Activated CD8-positive, alpha-beta T cell treated with anti-CD3 and anti-CD28 coated beads, Interleukin-2, amount 10 ng/mL, durations not matched to agents 7 days and 5 days (primary cell): ENCODE data around the gene CNTN4. TPM values are rescaled to one million over a fixed set of nuclear protein-coding genes. Genes with fewer than 3 reads are reported as not detected.
A peak's percentile ranks its signal among the peaks of the same experiment; 100 is the strongest.
"Not testable (repeated sequence)": the region's sequence is repeated elsewhere in the genome, so short reads cannot be mapped to it uniquely, and the experiment has no call there.

ENCODE experiments used
- ATAC-seq: fragments of 150-1000 bp; cut with Tn5 transposase; one replicate; pipeline ENCODE4 v1.10.0; 2021; ENCODE audit warnings: moderate library complexity
- CTCF ChIA-PET: fragments of 350-600 bp; sonication (Branson Sonifier 250); formaldehyde crosslinking; loops from one replicate; lab custom pipeline; 2021; ENCODE audit warnings: antibody characterized with exemption; lab: Charles Lee
- POLR2A ChIA-PET: fragments of 350-600 bp; sonication (Branson Sonifier 250); formaldehyde crosslinking; loops from one replicate; lab custom pipeline; 2021; ENCODE audit warnings: antibody characterized with exemption; lab: Charles Lee
- DNase-seq: peaks from one replicate; pipeline ENCODE4 v3.0.0-alpha.2; 2020
- H3K27ac Mint-ChIP-seq: one replicate; pipeline ENCODE4 v1.8.0; 2021; ENCODE audit warnings: mild to moderate bottlenecking, mixed read lengths
- H3K27me3 Mint-ChIP-seq: one replicate; pipeline ENCODE4 v1.8.0; 2021; ENCODE audit warnings: low read depth, mixed read lengths
- H3K36me3 Mint-ChIP-seq: one replicate; pipeline ENCODE4 v1.8.0; 2021; ENCODE audit warnings: low read depth, mixed read lengths
- H3K4me1 Mint-ChIP-seq: one replicate; pipeline ENCODE4 v1.8.0; 2021; ENCODE audit warnings: low read depth, mixed read lengths
- H3K4me3 Mint-ChIP-seq: one replicate; pipeline ENCODE4 v1.8.0; 2021; ENCODE audit warnings: mild to moderate bottlenecking, mixed read lengths
- H3K9me3 Mint-ChIP-seq: one replicate; pipeline ENCODE4 v1.8.0; 2022; ENCODE audit warnings: mixed read lengths; ENCODE audit not compliant: insufficient read depth
- total RNA-seq, 2 experiments: library from RNA; stranded (reverse); gene quantifications; one replicate each; pipeline ENCODE4 v1.2.3, GENCODE V29; 2021

CNTN4 gene
- total RNA-seq: not detected

GRCh38 chr3:2098398-2099027, at the start of gene CNTN4:
TSS of gene CNTN4 (plus strand) at chr3:2098866.
- DNase-seq (no peak), ATAC-seq (peak; percentile 64)
- ChIA-PET POLR2A (no interaction called here), CTCF (no interaction called here)
- H3K4me3 Mint-ChIP-seq: no peak within 1 kb of the TSS
- H3K4me1 Mint-ChIP-seq: no peaks in the 10 kb centered on the region
- no peak within 1 kb of the TSS for H3K27ac Mint-ChIP-seq
- no peaks in the 10 kb centered on the region for H3K36me3 Mint-ChIP-seq
- no peaks in the 10 kb centered on the region for H3K9me3 Mint-ChIP-seq
- H3K27me3 Mint-ChIP-seq: peaks cover 30% of the 10 kb centered on the region

- DNase-seq: no peak
- no peak for ATAC-seq
- Mint-ChIP-seq H3K4me3 (no peak overlapping the region), H3K9me3 (no peaks in the 10 kb centered on the region), H3K36me3 (no peaks in the 10 kb centered on the region), H3K4me1 (no peaks in the 10 kb centered on the region), H3K27me3 (no peaks in the 10 kb centered on the region), H3K27ac (no peak overlapping the region)
- POLR2A ChIA-PET: no interaction called here
- CTCF ChIA-PET: no interaction called here
Measured at GRCh38 chr3:2061360-2061759, 37.3 kb upstream of the CNTN4 start.

- no peak for ATAC-seq
- Mint-ChIP-seq H3K4me3 (no peak overlapping the region), H3K4me1 (no peaks in the 10 kb centered on the region), H3K36me3 (no peaks in the 10 kb centered on the region), H3K27ac (no peak overlapping the region), H3K9me3 (peaks cover 3% of the 10 kb centered on the region), H3K27me3 (no peaks in the 10 kb centered on the region)
- ChIA-PET POLR2A (no interaction called here), CTCF (no interaction called here)
- DNase-seq: no peak
Measured at GRCh38 chr3:2071531-2071930, 27.1 kb upstream of the CNTN4 start.

- H3K4me3 Mint-ChIP-seq: no peak overlapping the region
- H3K9me3 Mint-ChIP-seq: peaks cover 5% of the 10 kb centered on the region
- POLR2A ChIA-PET: no interaction called here
- no peak for DNase-seq
- H3K4me1 Mint-ChIP-seq: no peaks in the 10 kb centered on the region
- CTCF ChIA-PET: no interaction called here
- no peak overlapping the region for H3K27ac Mint-ChIP-seq
- no peaks in the 10 kb centered on the region for H3K36me3 Mint-ChIP-seq
- ATAC-seq: no peak
- H3K27me3 Mint-ChIP-seq: no peaks in the 10 kb centered on the region
Measured at GRCh38 chr3:2078821-2079220, 19.8 kb upstream of the CNTN4 start.

- CTCF ChIA-PET: no interaction called here
- H3K4me1 Mint-ChIP-seq: no peaks in the 10 kb centered on the region
- no peak for ATAC-seq
- POLR2A ChIA-PET: no interaction called here
- no peak overlapping the region for H3K4me3 Mint-ChIP-seq
- no peak overlapping the region for H3K27ac Mint-ChIP-seq
- DNase-seq: no peak
- H3K9me3 Mint-ChIP-seq: peaks cover under 1% of the 10 kb centered on the region
- no peaks in the 10 kb centered on the region for H3K27me3 Mint-ChIP-seq
- H3K36me3 Mint-ChIP-seq: no peaks in the 10 kb centered on the region
Measured at GRCh38 chr3:2082871-2083480, 15.7 kb upstream of the CNTN4 start.

- H3K36me3 Mint-ChIP-seq, H3K4me3 Mint-ChIP-seq, ATAC-seq, H3K9me3 Mint-ChIP-seq, H3K4me1 Mint-ChIP-seq, POLR2A ChIA-PET, DNase-seq, CTCF ChIA-PET, H3K27me3 Mint-ChIP-seq, H3K27ac Mint-ChIP-seq: not testable (repeated sequence)
Measured at GRCh38 chr3:2083558-2083957, 15.1 kb upstream of the CNTN4 start.

- CTCF ChIA-PET: no interaction called here
- Mint-ChIP-seq H3K4me3 (no peak overlapping the region), H3K27ac (no peak overlapping the region), H3K36me3 (no peaks in the 10 kb centered on the region), H3K4me1 (no peaks in the 10 kb centered on the region), H3K9me3 (no peaks in the 10 kb centered on the region), H3K27me3 (no peaks in the 10 kb centered on the region)
- ATAC-seq (no peak), DNase-seq (no peak)
- POLR2A ChIA-PET: no interaction called here
Measured at GRCh38 chr3:2090095-2090911, 8.4 kb upstream of the CNTN4 start.

- no peak overlapping the region for H3K4me3 Mint-ChIP-seq
- no peaks in the 10 kb centered on the region for H3K4me1 Mint-ChIP-seq
- H3K27me3 Mint-ChIP-seq: peaks cover 11% of the 10 kb centered on the region
- DNase-seq: no peak
- no peaks in the 10 kb centered on the region for H3K9me3 Mint-ChIP-seq
- POLR2A ChIA-PET: no interaction called here
- no peak overlapping the region for H3K27ac Mint-ChIP-seq
- CTCF ChIA-PET: no interaction called here
- H3K36me3 Mint-ChIP-seq: no peaks in the 10 kb centered on the region
- no peak for ATAC-seq
Measured at GRCh38 chr3:2092758-2093157, 5.9 kb upstream of the CNTN4 start.

GRCh38 chr3:2094941-2095340, 3.7 kb upstream of the CNTN4 start:
- DNase-seq (no peak), ATAC-seq (no peak)
- Mint-ChIP-seq H3K4me1 (no peaks in the 10 kb centered on the region), H3K36me3 (no peaks in the 10 kb centered on the region), H3K27ac (no peak overlapping the region), H3K9me3 (no peaks in the 10 kb centered on the region), H3K27me3 (peaks cover 21% of the 10 kb centered on the region), H3K4me3 (no peak overlapping the region)
- POLR2A ChIA-PET: no interaction called here
- CTCF ChIA-PET: no interaction called here

- Mint-ChIP-seq H3K4me1 (no peaks in the 10 kb centered on the region), H3K27me3 (peaks cover 30% of the 10 kb centered on the region), H3K27ac (no peak overlapping the region), H3K9me3 (no peaks in the 10 kb centered on the region), H3K4me3 (no peak overlapping the region), H3K36me3 (no peaks in the 10 kb centered on the region)
- ATAC-seq: no peak
- no peak for DNase-seq
- POLR2A ChIA-PET: no interaction called here
- CTCF ChIA-PET: no interaction called here
Measured at GRCh38 chr3:2096216-2096615, 2.5 kb upstream of the CNTN4 start.

- Mint-ChIP-seq H3K4me3 (no peak overlapping the region), H3K9me3 (no peaks in the 10 kb centered on the region), H3K27ac (no peak overlapping the region), H3K36me3 (no peaks in the 10 kb centered on the region), H3K27me3 (peaks cover 30% of the 10 kb centered on the region), H3K4me1 (no peaks in the 10 kb centered on the region)
- ChIA-PET POLR2A (no interaction called here), CTCF (no interaction called here)
- no peak for ATAC-seq
- no peak for DNase-seq
Measured at GRCh38 chr3:2097641-2098191, 950 bp upstream of the CNTN4 start.

GRCh38 chr3:2099028-2099671, 484 bp downstream of the CNTN4 start:
- H3K36me3 Mint-ChIP-seq: no peaks in the 10 kb centered on the region
- ChIA-PET CTCF (no interaction called here), POLR2A (no interaction called here)
- no peaks in the 10 kb centered on the region for H3K9me3 Mint-ChIP-seq
- no peak overlapping the region for H3K27ac Mint-ChIP-seq
- ATAC-seq (peak; percentile 23), DNase-seq (no peak)
- H3K27me3 Mint-ChIP-seq: peaks cover 30% of the 10 kb centered on the region
- no peaks in the 10 kb centered on the region for H3K4me1 Mint-ChIP-seq
- H3K4me3 Mint-ChIP-seq: no peak overlapping the region
